K562 (cell line): ENCODE measurements around the gene CLEC6A.

Experiments used
- CBFB ChIP-seq: sonication (generic); formaldehyde crosslinking; IDR thresholded peaks from 2 replicates; pipeline ENCODE4 v1.4.0; 2020; ENCODE audit warnings: mild to moderate bottlenecking, missing genetic modification reagents
- CBX1 ChIP-seq: sonication (generic); IDR thresholded peaks from 2 replicates; pipeline ENCODE4 v1.6.1; 2016; ENCODE audit warnings: antibody characterized with exemption, low read depth, mild to moderate bottlenecking
- EZH2 ChIP-seq: IDR thresholded peaks from 2 replicates; pipeline ENCODE4 v1.6.1; 2012; ENCODE audit warnings: low read depth, mild to moderate bottlenecking, inconsistent platforms, low read length, borderline replicate concordance
- MLX ChIP-seq, 2 experiments: fragments of 450-650 bp in 1 of 2; sonication (generic) in 1 of 2; formaldehyde crosslinking; conservative IDR thresholded peaks; 2 replicates each; pipeline versions ENCODE4 v1.4.0 to v1.8.1; 2020 to 2022; ENCODE audit warnings: mild to moderate bottlenecking in 1 of 2, missing genetic modification reagents in 1 of 2
- YY1 ChIP-seq, 3 experiments: IDR thresholded peaks; 2 replicates each; pipeline ENCODE4 v1.6.1; 2011; ENCODE audit warnings: low read length in 2 of 3, mild to moderate bottlenecking in 2 of 3, moderate library complexity in 2 of 3, borderline replicate concordance in 1 of 3, control low read depth in 1 of 3, low read depth in 1 of 3; ENCODE audit not compliant: insufficient read depth in 3 of 3, insufficient replicate concordance in 2 of 3, control insufficient read depth in 1 of 3, insufficient read length in 1 of 3; ENCODE audit errors: extremely low read depth in 1 of 3
- ZHX1 ChIP-seq: fragments of 150-350 bp; conservative IDR thresholded peaks from 2 replicates; pipeline ENCODE4 v1.6.1; 2014; ENCODE audit warnings: low read length
- ZNF263 ChIP-seq: sonication (generic); formaldehyde crosslinking; IDR thresholded peaks from 2 replicates; pipeline ENCODE4 v1.8.0; 2022; ENCODE audit warnings: mild to moderate bottlenecking, missing genetic modification reagents, borderline replicate concordance

- no peak for TF ChIP-seq CBX1
- TF ChIP-seq MLX (CRISPR knock-in tag; conservative IDR thresholded peaks at IDR 0.05) = no peak
- TF ChIP-seq CBFB (CRISPR knock-in tag) = no peak
- no peak for TF ChIP-seq EZH2
- TF ChIP-seq ZNF263 (CRISPR knock-in tag) = no peak
- no peak for TF ChIP-seq ZHX1
- no peak for TF ChIP-seq YY1 (IDR thresholded peaks at IDR 0.05; ENCODE audit: borderline replicate concordance in 1 of 3, control insufficient read depth in 1 of 3, extremely low read depth in 1 of 3, insufficient read depth in 3 of 3, insufficient read length in 1 of 3, insufficient replicate concordance in 2 of 3, low read depth in 1 of 3, low read length in 2 of 3)
These were observed 3.7 kb upstream of the CLEC6A start for GRCh38 chr12:8452036-8452435.
